ENCODE data around the gene HS3ST2. TPM values are rescaled to one million over a fixed set of nuclear protein-coding genes. Genes with fewer than 3 reads are reported as not detected.

The HS3ST2 gene
- total RNA-seq, 1 experiment from 2014 or later = 0.24 TPM

DNA sequence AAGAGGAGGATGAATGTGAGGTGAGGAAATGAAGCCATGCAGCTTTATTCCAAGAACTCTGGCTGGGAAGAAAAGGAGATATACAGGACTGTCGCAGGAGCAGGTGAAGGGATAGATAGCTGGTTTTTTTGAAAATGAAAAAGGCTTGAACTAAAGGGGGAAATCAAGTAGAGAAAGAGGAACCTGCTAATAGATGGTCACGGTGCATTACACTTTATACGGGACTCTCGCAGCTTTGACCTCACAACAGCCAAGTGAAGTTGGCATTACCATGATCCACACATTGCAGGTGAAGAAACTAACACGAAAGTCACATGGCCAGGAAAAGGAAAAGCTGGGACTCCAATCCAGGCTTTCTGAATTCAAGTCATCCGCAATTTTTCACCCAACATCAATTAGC is 86.9 kb downstream of the HS3ST2 start:
- ChIA-PET POLR2A (ENCODE audit: low non-redundant PET) (no interaction called here), CTCF (no interaction called here)
- Histone ChIP-seq H3K27ac (ENCODE audit: low read depth, low read length, poor library complexity, severe bottlenecking) (no peak overlapping the region), H3K4me3 (ENCODE audit: low read depth, low read length, poor library complexity, severe bottlenecking) (no peak overlapping the region), H3K27me3 (replicated peaks; ENCODE audit: insufficient read depth, low read depth, low read length, poor library complexity) (peaks cover 16% of the 10 kb centered on the region), H3K9me3 (ENCODE audit: low read depth, low read length, poor library complexity, severe bottlenecking) (no peaks in the 10 kb centered on the region), H3K4me1 (ENCODE audit: insufficient read depth, low read length, poor library complexity, severe bottlenecking) (no peaks in the 10 kb centered on the region), H3K36me3 (ENCODE audit: insufficient read depth, low read length, poor library complexity, severe bottlenecking) (no peaks in the 10 kb centered on the region)
- TF ChIP-seq EZH2 (IDR thresholded peaks at IDR 0.05; ENCODE audit: borderline replicate concordance, low read depth, low read length, poor library complexity, severe bottlenecking) = no peak
- TF ChIP-seq, protein P1, sequence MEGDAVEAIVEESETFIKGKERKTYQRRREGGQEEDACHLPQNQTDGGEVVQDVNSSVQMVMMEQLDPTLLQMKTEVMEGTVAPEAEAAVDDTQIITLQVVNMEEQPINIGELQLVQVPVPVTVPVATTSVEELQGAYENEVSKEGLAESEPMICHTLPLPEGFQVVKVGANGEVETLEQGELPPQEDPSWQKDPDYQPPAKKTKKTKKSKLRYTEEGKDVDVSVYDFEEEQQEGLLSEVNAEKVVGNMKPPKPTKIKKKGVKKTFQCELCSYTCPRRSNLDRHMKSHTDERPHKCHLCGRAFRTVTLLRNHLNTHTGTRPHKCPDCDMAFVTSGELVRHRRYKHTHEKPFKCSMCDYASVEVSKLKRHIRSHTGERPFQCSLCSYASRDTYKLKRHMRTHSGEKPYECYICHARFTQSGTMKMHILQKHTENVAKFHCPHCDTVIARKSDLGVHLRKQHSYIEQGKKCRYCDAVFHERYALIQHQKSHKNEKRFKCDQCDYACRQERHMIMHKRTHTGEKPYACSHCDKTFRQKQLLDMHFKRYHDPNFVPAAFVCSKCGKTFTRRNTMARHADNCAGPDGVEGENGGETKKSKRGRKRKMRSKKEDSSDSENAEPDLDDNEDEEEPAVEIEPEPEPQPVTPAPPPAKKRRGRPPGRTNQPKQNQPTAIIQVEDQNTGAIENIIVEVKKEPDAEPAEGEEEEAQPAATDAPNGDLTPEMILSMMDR (conservative IDR thresholded peaks at IDR 0.05; ENCODE audit: low read depth, low read length) = no peak
- DNase-seq (ENCODE audit: low spot score) = no peak
- no TSS peak for BruUV-seq (replicated peaks)
- intact Hi-C loops (cut with micrococcal nuclease; ENCODE audit: unreplicated experiment) = no loop called here

DNA sequence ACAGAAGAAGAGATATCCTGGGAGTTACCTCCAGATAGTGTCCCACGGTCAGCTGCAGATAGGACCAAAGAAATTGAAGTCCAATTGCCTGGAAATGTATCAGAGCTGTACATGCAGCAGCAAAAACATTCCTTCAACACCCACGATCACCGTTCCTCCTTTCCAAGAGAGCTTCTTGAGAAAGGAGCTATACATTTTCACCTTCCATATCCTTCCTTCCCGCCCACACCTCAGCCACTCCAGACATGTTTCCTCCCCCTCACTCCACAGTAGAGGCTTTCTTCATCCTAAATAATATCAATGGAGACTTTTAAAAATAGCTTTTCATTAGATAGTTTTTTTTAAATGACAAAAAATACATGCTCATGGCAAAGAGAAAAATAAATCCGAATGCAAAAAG is 87.6 kb downstream of the HS3ST2 start:
- BruUV-seq (replicated peaks) = no TSS peak
- no peak for TF ChIP-seq EZH2 (IDR thresholded peaks at IDR 0.05; ENCODE audit: borderline replicate concordance, low read depth, low read length, poor library complexity, severe bottlenecking)
- TF ChIP-seq, protein P1 (conservative IDR thresholded peaks at IDR 0.05; ENCODE audit: low read depth, low read length) = no peak
- intact Hi-C loops (cut with micrococcal nuclease; ENCODE audit: unreplicated experiment) = no loop called here
- Histone ChIP-seq H3K27ac (ENCODE audit: low read depth, low read length, poor library complexity, severe bottlenecking) (no peak overlapping the region), H3K9me3 (ENCODE audit: low read depth, low read length, poor library complexity, severe bottlenecking) (no peaks in the 10 kb centered on the region), H3K36me3 (ENCODE audit: insufficient read depth, low read length, poor library complexity, severe bottlenecking) (no peaks in the 10 kb centered on the region), H3K4me3 (ENCODE audit: low read depth, low read length, poor library complexity, severe bottlenecking) (no peak overlapping the region), H3K27me3 (replicated peaks; ENCODE audit: insufficient read depth, low read depth, low read length, poor library complexity) (peaks cover 16% of the 10 kb centered on the region), H3K4me1 (ENCODE audit: insufficient read depth, low read length, poor library complexity, severe bottlenecking) (no peaks in the 10 kb centered on the region)
- POLR2A ChIA-PET (ENCODE audit: low non-redundant PET) = interaction anchor here (0.6 kb wide), 1 partner anchor 480 kb away, joined by 3 read pairs; no protein-coding TSS in a partner anchor
- CTCF ChIA-PET = no interaction called here
- DNase-seq (ENCODE audit: low spot score) = no peak

DNA sequence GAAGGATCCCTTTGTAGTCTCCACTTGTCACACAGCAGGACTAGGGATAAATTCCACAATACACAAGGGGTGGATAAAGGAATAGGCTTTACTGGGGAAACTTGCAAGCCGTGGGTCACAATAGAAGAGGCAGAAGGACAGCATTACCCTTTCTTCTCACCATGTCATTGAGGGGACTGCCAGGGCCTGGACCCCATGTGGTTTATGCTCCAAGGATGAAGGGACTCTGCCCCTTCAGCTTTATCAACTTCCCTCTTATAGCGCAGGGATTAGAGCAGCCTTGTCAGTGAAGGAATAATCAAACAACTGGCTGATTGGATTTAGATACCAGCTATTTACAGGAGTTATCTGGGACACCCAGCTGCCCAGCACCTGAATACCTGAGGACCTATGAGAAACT is 89.8 kb downstream of the HS3ST2 start:
- CTCF ChIA-PET = no interaction called here
- POLR2A ChIA-PET (ENCODE audit: low non-redundant PET) = no interaction called here
- peaks cover 16% of the 10 kb centered on the region for H3K27me3 ChIP-seq (replicated peaks; ENCODE audit: insufficient read depth, low read depth, low read length, poor library complexity)

More for the DNA sequence above, 89.8 kb downstream of the HS3ST2 start:
- Histone ChIP-seq H3K9me3 (ENCODE audit: low read depth, low read length, poor library complexity, severe bottlenecking) (no peaks in the 10 kb centered on the region), H3K36me3 (ENCODE audit: insufficient read depth, low read length, poor library complexity, severe bottlenecking) (no peaks in the 10 kb centered on the region), H3K4me1 (ENCODE audit: insufficient read depth, low read length, poor library complexity, severe bottlenecking) (no peaks in the 10 kb centered on the region), H3K4me3 (ENCODE audit: low read depth, low read length, poor library complexity, severe bottlenecking) (no peak overlapping the region), H3K27ac (ENCODE audit: low read depth, low read length, poor library complexity, severe bottlenecking) (no peak overlapping the region)
- no TSS peak for BruUV-seq (replicated peaks)
- TF ChIP-seq EZH2 (IDR thresholded peaks at IDR 0.05; ENCODE audit: borderline replicate concordance, low read depth, low read length, poor library complexity, severe bottlenecking) = no peak
- TF ChIP-seq, protein P1 (conservative IDR thresholded peaks at IDR 0.05; ENCODE audit: low read depth, low read length) = no peak
- intact Hi-C loops (cut with micrococcal nuclease; ENCODE audit: unreplicated experiment) = no loop called here
- no peak for DNase-seq (ENCODE audit: low spot score)
